ENCODE data around the gene THRB. TPM values are rescaled to one million over a fixed set of nuclear protein-coding genes. Genes with fewer than 3 reads are reported as not detected.

The THRB gene
- total RNA-seq, 1 experiment from 2014 or later: 5.8 TPM

- TF ChIP-seq FOXK1 (CRISPR knock-in tag; IDR thresholded peaks at IDR 0.05) (no peak), E2F1 (CRISPR knock-in tag; IDR thresholded peaks at IDR 0.05) (no peak), AR (CRISPR knock-in tag; IDR thresholded peaks at IDR 0.05) (no peak), E2F5 (CRISPR knock-in tag; IDR thresholded peaks at IDR 0.05) (no peak), ZNF512 (CRISPR knock-in tag; IDR thresholded peaks at IDR 0.05; ENCODE audit: borderline replicate concordance) (no peak)
- Mint-ChIP-seq H3K9me3 (no peaks in the 10 kb centered on the region), H3K27me3 (ENCODE audit: low read depth) (no peaks in the 10 kb centered on the region; the same call in 1 of the 2 replicates), H3K27ac (no peak overlapping the region), H3K4me1 (no peaks in the 10 kb centered on the region), H3K36me3 (no peaks in the 10 kb centered on the region), H3K4me3 (no peak overlapping the region)
- POLR2A ChIA-PET: no interaction called here
- no peak for DNase-seq (ENCODE audit: low spot score)
- ATAC-seq: no peak
- CTCF ChIA-PET: interaction anchor here (0.6 kb wide), 2 partner anchors 27 to 59 kb away, joined by 3 to 4 read pairs; no protein-coding TSS in a partner anchor
Observed at GRCh38 chr3:24539699-24540098, 45.0 kb upstream of the THRB start.

- Mint-ChIP-seq H3K4me3 (no peak overlapping the region), H3K27ac (no peak overlapping the region), H3K4me1 (no peaks in the 10 kb centered on the region), H3K36me3 (no peaks in the 10 kb centered on the region), H3K27me3 (ENCODE audit: low read depth) (no peaks in the 10 kb centered on the region; the same call in 1 of the 2 replicates), H3K9me3 (no peaks in the 10 kb centered on the region)
- DNase-seq (ENCODE audit: low spot score) (no peak), ATAC-seq (no peak)
- TF ChIP-seq CDX4 (CRISPR knock-in tag; IDR thresholded peaks at IDR 0.05; ENCODE audit: borderline replicate concordance) (no peak), KAT7 (CRISPR knock-in tag; IDR thresholded peaks at IDR 0.05; ENCODE audit: borderline replicate concordance) (no peak), TEAD1 (CRISPR knock-in tag; IDR thresholded peaks at IDR 0.05) (no peak), MYBL2 (CRISPR knock-in tag; IDR thresholded peaks at IDR 0.05) (no peak), ZNF263 (CRISPR knock-in tag; IDR thresholded peaks at IDR 0.05; ENCODE audit: low read depth) (no peak), NFATC4 (CRISPR knock-in tag; IDR thresholded peaks at IDR 0.05) (no peak), ATF2 (CRISPR knock-in tag; IDR thresholded peaks at IDR 0.05; ENCODE audit: borderline replicate concordance, low read depth) (no peak), TEAD4 (CRISPR knock-in tag; IDR thresholded peaks at IDR 0.05) (no peak), ZNF121 (CRISPR knock-in tag; IDR thresholded peaks at IDR 0.05) (no peak), SMAD3 (CRISPR knock-in tag; IDR thresholded peaks at IDR 0.05; ENCODE audit: borderline replicate concordance) (no peak)
- CTCF ChIA-PET: interaction anchor here (0.6 kb wide), 1 partner anchor 58 kb away, joined by 4 read pairs; no protein-coding TSS in a partner anchor
- POLR2A ChIA-PET: no interaction called here
Observed at GRCh38 chr3:24538891-24539290, 44.2 kb upstream of the THRB start.
